ENCODE measurements around the gene POLR2B.

- no peak for TF ChIP-seq CTCF (IDR thresholded peaks at IDR 0.05; ENCODE audit: poor library complexity)
- no peak for TF ChIP-seq EZH2 (IDR thresholded peaks at IDR 0.05; ENCODE audit: borderline replicate concordance)
- no peak for TF ChIP-seq EZH2phosphoT487 (IDR thresholded peaks at IDR 0.05; ENCODE audit: low read depth, severe bottlenecking, unreplicated experiment)
These were observed 66.3 kb downstream of the POLR2B start for GRCh38 chr4:57044996-57045395.
